ENCODE data around the gene RPS21.

RPS21 gene

GRCh38 chr20:62354031-62354808 lies 32.7 kb upstream of the RPS21 start:
- no peak for DNase-seq

GRCh38 chr20:62354811-62355341 lies 32.0 kb upstream of the RPS21 start:
- no peak for DNase-seq

GRCh38 chr20:62355516-62355877 lies 31.4 kb upstream of the RPS21 start:
- no peak for DNase-seq

DNA sequence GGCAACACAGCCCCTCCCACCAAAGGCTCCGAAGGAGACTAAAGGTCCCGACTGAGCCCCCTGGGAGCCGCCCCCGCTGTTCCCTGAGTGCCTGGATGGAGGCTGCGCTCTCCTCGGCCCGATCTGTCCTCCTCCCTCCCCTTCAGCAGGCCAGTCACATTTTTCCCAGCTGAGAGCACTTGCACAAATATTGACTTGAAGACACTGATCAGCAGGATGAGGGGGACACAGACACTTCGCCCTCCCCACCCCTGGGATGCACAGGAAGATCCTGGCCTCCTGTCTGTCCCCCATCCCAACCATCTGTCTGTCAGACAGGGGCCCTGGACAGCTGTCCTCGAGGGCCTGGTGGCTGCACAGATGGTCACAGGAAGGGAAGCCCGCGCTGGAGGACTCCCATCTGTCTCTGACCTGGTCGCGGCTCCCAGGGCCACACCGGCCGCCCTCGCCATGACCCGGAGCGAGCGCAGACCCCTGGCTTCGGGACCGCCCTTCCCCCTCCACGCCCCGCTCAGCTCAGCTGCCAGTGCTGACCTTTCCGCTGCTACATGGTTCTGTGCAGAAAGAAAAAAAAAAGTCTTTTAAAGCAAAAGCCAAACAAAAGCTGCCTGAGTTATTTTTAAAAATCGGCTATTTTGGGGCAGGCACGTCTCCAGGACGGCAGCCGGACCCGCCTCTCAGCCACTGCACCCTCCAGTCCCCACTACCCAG lies 30.9 kb upstream of the RPS21 start:
- DNase-seq = no peak

- DNase-seq = no peak
Observed at GRCh38 chr20:62356589-62357186, 30.2 kb upstream of the RPS21 start.

GRCh38 chr20:62357187-62357667 lies 29.7 kb upstream of the RPS21 start:
- no peak for DNase-seq

DNA sequence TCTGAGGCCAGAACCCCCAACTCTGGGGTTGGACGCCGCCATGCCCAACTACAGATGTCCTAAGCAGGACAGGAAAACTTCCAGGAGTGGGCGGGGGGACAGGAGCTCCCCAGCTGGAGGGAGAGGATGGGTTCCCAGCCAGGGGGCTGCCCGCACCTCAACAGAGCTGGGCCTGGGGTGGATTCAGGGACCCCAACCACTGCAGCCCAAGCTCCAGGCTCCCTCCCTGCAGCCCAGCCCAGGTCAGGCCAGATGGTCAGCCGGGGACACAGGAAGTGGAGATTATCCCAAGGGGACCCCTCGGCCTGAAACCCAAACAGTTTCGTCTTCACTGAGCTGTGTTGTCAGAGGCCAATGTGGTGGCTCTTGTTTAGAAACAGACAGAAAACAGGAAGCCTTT lies 29.2 kb upstream of the RPS21 start:
- no peak for DNase-seq

DNA sequence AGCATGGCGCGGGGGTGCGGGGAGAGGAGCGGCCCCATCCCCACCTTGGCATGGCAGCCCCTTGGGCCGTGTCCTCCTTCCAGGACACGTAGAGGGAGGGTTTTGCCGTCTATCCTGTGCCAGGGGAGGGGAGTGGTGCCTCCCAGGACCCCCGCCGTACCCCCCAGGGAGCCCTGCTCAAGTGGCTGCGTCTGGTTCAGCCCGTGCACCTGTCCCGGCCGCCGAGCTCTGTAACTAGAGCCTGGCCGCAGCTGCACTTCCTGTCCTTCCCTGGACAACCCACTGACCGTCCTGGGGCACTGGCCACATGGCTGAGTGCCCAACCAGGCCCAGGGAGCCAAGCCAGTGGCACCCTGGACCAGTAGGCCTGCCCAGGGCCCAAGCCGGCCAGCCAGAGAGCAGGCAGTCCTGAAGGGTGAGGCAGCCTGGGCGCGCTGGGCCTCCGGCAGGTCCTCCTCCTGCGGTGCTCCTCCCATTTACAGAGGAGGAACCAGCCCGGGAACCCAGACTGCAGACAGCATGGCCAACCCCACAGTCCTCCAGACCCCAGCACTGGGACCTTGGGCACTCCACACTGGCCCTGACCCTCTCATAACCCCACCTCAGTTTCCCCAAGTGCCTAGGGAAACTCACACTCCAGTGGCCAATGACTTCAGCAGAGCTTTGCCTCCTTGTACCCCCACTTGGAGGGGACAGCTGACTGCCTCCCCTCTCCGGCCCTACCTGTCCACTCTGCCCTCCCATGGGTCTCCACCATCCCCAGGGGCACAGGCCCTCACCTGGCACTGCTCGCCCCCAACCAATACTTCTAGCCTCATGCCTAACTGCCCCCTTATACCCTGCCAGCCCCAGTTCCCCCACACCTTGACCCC lies 28.5 kb upstream of the RPS21 start:
- DNase-seq = no peak

GRCh38 chr20:62359043-62359490 lies 27.8 kb upstream of the RPS21 start:
- DNase-seq = no peak

- DNase-seq = no peak
Observed at GRCh38 chr20:62359491-62360121, 27.3 kb upstream of the RPS21 start.

GRCh38 chr20:62360854-62361798 lies 25.8 kb upstream of the RPS21 start:
- DNase-seq = no peak

GRCh38 chr20:62361799-62362589 lies 24.9 kb upstream of the RPS21 start:
- DNase-seq = no peak

- no peak for DNase-seq
Observed at GRCh38 chr20:62362590-62362940, 24.3 kb upstream of the RPS21 start.

- no peak for DNase-seq
Observed at GRCh38 chr20:62362991-62363919, 23.6 kb upstream of the RPS21 start.

- no peak for DNase-seq
Observed at GRCh38 chr20:62363920-62364851, 22.7 kb upstream of the RPS21 start.

DNA sequence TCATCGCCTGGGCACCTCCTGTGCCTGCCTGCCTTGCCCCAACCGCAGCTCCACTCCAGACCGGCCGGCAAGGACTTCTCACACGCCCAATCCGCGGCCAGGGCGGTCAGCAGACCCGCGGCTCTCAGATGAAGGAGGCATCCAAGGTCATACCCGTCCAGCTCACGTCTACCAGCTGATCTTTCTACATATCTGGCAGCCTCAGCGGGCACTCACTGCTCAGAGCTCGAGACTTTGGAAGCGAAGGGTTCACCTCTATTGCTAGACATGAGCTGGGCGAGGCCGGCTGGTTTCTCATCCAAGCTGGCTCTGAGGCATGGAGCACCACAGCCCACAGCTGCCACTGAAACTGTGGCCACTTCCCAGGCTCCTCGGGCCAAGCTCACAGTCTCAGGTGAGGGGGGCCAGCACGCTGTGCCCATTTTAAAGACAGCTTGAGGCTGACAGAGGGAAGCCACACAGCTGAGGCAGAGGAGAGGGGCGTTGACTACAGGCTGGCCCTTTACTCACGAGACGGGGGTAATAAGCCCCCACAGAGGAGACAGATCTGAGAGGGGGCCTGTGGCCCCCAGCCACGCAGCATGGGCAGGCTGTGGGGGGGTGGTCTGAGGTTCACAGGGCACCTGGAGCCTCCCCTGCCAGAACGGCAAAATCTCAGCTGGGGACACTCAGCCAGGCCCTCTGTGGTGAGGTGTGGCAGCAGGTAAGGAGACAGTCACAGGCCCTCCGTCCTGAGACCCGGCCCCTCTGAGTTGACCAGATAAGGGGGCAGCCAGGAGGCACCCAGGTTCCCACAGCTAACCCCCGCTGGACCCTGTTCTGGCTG lies 21.8 kb upstream of the RPS21 start:
- DNase-seq = no peak

GRCh38 chr20:62365814-62366369 lies 21.0 kb upstream of the RPS21 start:
- DNase-seq = no peak

All from NCI-H1092 (cell line).